ENCODE results near the gene KRT1.

GRCh38 chr12:52714887-52715281, 34.7 kb upstream of the KRT1 start:
- no peak for TF ChIP-seq CTCF (IDR thresholded peaks at IDR 0.05; ENCODE audit: insufficient read depth, low read length)
- no peak for TF ChIP-seq REST (IDR thresholded peaks at IDR 0.05; ENCODE audit: insufficient replicate concordance, low read depth)

All from HL-60 (cell line).